Neural progenitor cell (in vitro differentiated cells): ENCODE data around the gene MCRS1. TPM values are rescaled to one million over a fixed set of nuclear protein-coding genes. Genes with fewer than 3 reads are reported as not detected.

ENCODE experiments used
- DNase-seq: peaks from one replicate; pipeline ENCODE4 v3.0.0-alpha.2; 2016; ENCODE audit warnings: low spot score
- H2AFZ ChIP-seq: fragments of 200-600 bp; sonication (generic); replicated peaks from 2 replicates; pipeline ENCODE4 v1.6.1; 2016; ENCODE audit warnings: antibody characterized with exemption
- H3F3A ChIP-seq: fragments of 200-600 bp; sonication (generic); 2 replicates; pipeline ENCODE4 v1.6.1; 2016; ENCODE audit warnings: antibody characterized with exemption, low read depth
- H3K27ac ChIP-seq: fragments of 200-600 bp; sonication (generic); 2 replicates; pipeline ENCODE4 v1.5.1; 2016; ENCODE audit warnings: mild to moderate bottlenecking
- H3K27me3 ChIP-seq: fragments of 200-600 bp; sonication (generic); 2 replicates; pipeline ENCODE4 v1.6.1; 2016; ENCODE audit warnings: mild to moderate bottlenecking, moderate library complexity
- H3K36me3 ChIP-seq: fragments of 200-600 bp; sonication (generic); 2 replicates; pipeline ENCODE4 v1.5.1; 2016
- H3K4me1 ChIP-seq: fragments of 200-600 bp; sonication (generic); 2 replicates; pipeline ENCODE4 v1.6.1; 2016; ENCODE audit warnings: mixed run types
- H3K4me2 ChIP-seq: fragments of 200-600 bp; sonication (generic); 2 replicates; pipeline ENCODE4 v1.6.1; 2016
- H3K4me3 ChIP-seq: fragments of 200-600 bp; sonication (generic); 2 replicates; pipeline ENCODE4 v1.5.1; 2016
- H3K79me2 ChIP-seq: fragments of 200-600 bp; sonication (generic); 2 replicates; pipeline ENCODE4 v1.6.1; 2016; ENCODE audit warnings: low read depth
- H3K9ac ChIP-seq: fragments of 200-600 bp; sonication (generic); 2 replicates; pipeline ENCODE4 v1.6.1; 2016
- H3K9me3 ChIP-seq: fragments of 200-600 bp; sonication (generic); 2 replicates; pipeline ENCODE4 v1.5.1; 2016; ENCODE audit warnings: low read depth
- H4K20me1 ChIP-seq: fragments of 200-600 bp; sonication (generic); 2 replicates; pipeline ENCODE4 v1.6.1; 2016; ENCODE audit warnings: low read depth
- H3K27ac Mint-ChIP-seq: 3 replicates; pipeline ENCODE4 v1.8.0; 2021; ENCODE audit warnings: mixed read lengths
- H3K27me3 Mint-ChIP-seq: 2 replicates; pipeline ENCODE4 v1.8.0; 2022; ENCODE audit warnings: low read depth, mild to moderate bottlenecking, inconsistent platforms, moderate library complexity, mixed read lengths; ENCODE audit not compliant: insufficient read depth
- H3K36me3 Mint-ChIP-seq: 3 replicates; pipeline ENCODE4 v1.8.0; 2021; ENCODE audit warnings: mixed read lengths
- H3K4me1 Mint-ChIP-seq: 3 replicates; pipeline ENCODE4 v1.8.0; 2021; ENCODE audit warnings: mixed read lengths
- H3K4me3 Mint-ChIP-seq: 3 replicates; pipeline ENCODE4 v1.8.0; 2021; ENCODE audit warnings: mild to moderate bottlenecking, moderate library complexity, mixed read lengths
- H3K9me3 Mint-ChIP-seq: 3 replicates; pipeline ENCODE4 v1.8.0; 2020; ENCODE audit warnings: mixed read lengths
- EZH2 ChIP-seq: fragments of 200-600 bp; sonication (generic); IDR thresholded peaks from 2 replicates; pipeline ENCODE4 v1.6.1; 2017; ENCODE audit warnings: antibody characterized with exemption, mild to moderate bottlenecking, moderate library complexity
- EZH2phosphoT487 ChIP-seq: fragments of 200-600 bp; sonication (generic); IDR thresholded peaks from 2 replicates; pipeline ENCODE4 v1.6.1; 2017; ENCODE audit warnings: antibody characterized with exemption
- total RNA-seq: library from RNA; depleted of rRNA; stranded (reverse); fragments of >200 nt; gene quantifications from 2 replicates; pipeline ENCODE4 v1.2.3, GENCODE V29; 2015; ENCODE audit warnings: low replicate concordance
- TF ChIP-seq, protein P1 (sequence below): fragments of 200-600 bp; sonication (generic); IDR thresholded peaks from 2 replicates; pipeline ENCODE4 v1.5.1; 2017; ENCODE audit warnings: antibody characterized with exemption, mild to moderate bottlenecking

Gene MCRS1
- total RNA-seq, 1 donor from 2014 or later = 62.4 TPM

DNA sequence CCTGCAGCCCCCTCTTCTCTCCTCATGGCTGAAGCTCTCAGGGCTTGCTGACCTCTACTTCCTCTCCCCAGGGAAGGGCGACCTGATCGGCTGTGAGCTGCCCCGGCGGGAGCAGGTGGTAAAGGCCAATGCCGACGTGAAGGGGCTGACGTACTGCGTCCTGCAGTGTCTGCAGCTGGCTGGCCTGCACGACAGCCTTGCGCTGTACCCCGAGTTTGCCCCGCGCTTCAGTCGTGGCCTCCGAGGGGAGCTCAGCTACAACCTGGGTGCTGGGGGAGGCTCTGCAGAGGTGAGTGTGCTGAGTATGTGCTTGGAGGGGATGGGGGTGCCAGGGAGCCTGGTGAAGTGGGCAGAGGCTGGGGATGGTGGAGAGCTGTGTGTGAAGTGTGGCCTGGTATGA is 13.7 kb downstream of the MCRS1 start:
- DNase-seq = no peak
- Histone ChIP-seq H3K27me3 (peaks cover 36% of the 10 kb centered on the region), H4K20me1 (no peaks in the 10 kb centered on the region), H3K36me3 (no peaks in the 10 kb centered on the region), H3K4me2 (no peak overlapping the region), H3F3A (peaks cover 6% of the 10 kb centered on the region), H3K4me3 (no peak overlapping the region), H3K27ac (no peak overlapping the region), H3K4me1 (peaks cover 8% of the 10 kb centered on the region), H3K9ac (no peak overlapping the region), H2AFZ (no peak overlapping the region), H3K79me2 (no peaks in the 10 kb centered on the region), H3K9me3 (no peaks in the 10 kb centered on the region)
- Mint-ChIP-seq H3K36me3 (peaks cover 5% of the 10 kb centered on the region), H3K9me3 (no peaks in the 10 kb centered on the region), H3K27me3 (peaks cover 8% of the 10 kb centered on the region), H3K4me3 (no peak overlapping the region), H3K4me1 (peaks cover 10% of the 10 kb centered on the region), H3K27ac (peak overlapping the region; percentile 8)
- TF ChIP-seq EZH2 = no peak
- TF ChIP-seq EZH2phosphoT487 = no peak
- TF ChIP-seq, protein P1, sequence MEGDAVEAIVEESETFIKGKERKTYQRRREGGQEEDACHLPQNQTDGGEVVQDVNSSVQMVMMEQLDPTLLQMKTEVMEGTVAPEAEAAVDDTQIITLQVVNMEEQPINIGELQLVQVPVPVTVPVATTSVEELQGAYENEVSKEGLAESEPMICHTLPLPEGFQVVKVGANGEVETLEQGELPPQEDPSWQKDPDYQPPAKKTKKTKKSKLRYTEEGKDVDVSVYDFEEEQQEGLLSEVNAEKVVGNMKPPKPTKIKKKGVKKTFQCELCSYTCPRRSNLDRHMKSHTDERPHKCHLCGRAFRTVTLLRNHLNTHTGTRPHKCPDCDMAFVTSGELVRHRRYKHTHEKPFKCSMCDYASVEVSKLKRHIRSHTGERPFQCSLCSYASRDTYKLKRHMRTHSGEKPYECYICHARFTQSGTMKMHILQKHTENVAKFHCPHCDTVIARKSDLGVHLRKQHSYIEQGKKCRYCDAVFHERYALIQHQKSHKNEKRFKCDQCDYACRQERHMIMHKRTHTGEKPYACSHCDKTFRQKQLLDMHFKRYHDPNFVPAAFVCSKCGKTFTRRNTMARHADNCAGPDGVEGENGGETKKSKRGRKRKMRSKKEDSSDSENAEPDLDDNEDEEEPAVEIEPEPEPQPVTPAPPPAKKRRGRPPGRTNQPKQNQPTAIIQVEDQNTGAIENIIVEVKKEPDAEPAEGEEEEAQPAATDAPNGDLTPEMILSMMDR = no peak

DNA sequence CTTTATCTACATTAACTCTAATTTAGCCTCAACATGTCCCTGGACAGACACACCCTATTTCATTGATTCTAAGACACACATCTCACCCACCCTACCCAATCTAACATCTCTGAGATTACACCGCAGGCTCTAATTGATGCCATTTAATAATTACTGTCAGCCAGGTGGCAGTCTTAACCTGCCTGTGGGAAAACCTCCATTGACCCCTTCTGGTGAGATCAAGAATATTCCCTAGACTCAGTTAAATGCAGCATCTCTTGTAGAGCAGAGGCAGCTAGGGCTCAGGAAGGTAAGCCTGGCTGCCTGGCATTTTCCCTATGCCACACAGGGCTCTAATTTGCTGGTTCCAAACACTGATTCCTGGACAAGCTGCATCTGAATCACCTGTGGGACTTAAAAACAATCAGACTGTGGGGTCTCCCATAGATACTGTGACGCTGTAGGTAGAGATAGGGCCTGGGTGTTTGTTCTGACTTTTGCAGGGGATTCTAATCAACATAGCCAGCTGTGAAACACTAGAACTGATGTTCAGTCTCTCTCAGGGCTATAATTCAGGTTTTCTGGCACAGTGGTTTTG is 14.3 kb downstream of the MCRS1 start:
- peak; percentile 64 for DNase-seq
- Mint-ChIP-seq H3K27ac (no peak overlapping the region), H3K27me3 (peaks cover 8% of the 10 kb centered on the region), H3K9me3 (no peaks in the 10 kb centered on the region), H3K4me1 (peaks cover 10% of the 10 kb centered on the region), H3K36me3 (peaks cover 3% of the 10 kb centered on the region), H3K4me3 (no peak overlapping the region)
- no peak overlapping the region for H3K4me3 ChIP-seq
- peaks cover 43% of the 10 kb centered on the region for H3K27me3 ChIP-seq
- TF ChIP-seq EZH2 (no peak), EZH2phosphoT487 (no peak)
- TF ChIP-seq, protein P1 = peak; percentile 62
- no peaks in the 10 kb centered on the region for H4K20me1 ChIP-seq
- no peak overlapping the region for H3K27ac ChIP-seq
- H3K4me1 ChIP-seq = peaks cover 8% of the 10 kb centered on the region
- no peak overlapping the region for H3K4me2 ChIP-seq
- no peak overlapping the region for H2AFZ ChIP-seq
- no peak overlapping the region for H3K9ac ChIP-seq
- H3K9me3 ChIP-seq = no peaks in the 10 kb centered on the region
- no peaks in the 10 kb centered on the region for H3K36me3 ChIP-seq
- H3F3A ChIP-seq = peaks cover 6% of the 10 kb centered on the region
- no peaks in the 10 kb centered on the region for H3K79me2 ChIP-seq

DNA sequence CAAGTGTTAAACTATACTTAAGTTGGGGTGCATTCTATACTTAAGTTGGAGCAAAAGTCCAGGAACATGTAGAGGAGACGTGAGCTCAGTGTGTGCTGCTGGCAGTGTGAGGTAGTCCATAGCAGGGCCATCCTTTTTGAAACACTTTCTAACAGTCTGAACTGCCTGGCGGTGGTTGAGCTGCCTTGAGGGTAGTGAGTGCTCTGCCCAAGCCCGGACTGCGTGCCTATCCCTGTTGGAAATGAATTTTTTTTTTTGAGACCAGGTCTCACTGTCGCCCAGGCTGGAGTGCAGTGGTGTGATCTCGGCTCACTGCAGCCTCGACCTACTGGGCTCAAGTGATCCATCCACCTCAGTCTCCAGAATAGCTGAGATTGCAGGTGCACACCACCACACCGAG is 15.0 kb downstream of the MCRS1 start:
- Histone ChIP-seq H3K27me3 (peaks cover 50% of the 10 kb centered on the region), H3K9me3 (no peaks in the 10 kb centered on the region), H3K4me2 (no peak overlapping the region), H3K4me3 (no peak overlapping the region), H3K27ac (no peak overlapping the region), H3K9ac (no peak overlapping the region), H4K20me1 (no peaks in the 10 kb centered on the region), H3K79me2 (no peaks in the 10 kb centered on the region), H2AFZ (no peak overlapping the region), H3K36me3 (no peaks in the 10 kb centered on the region), H3F3A (peaks cover 6% of the 10 kb centered on the region), H3K4me1 (peaks cover 8% of the 10 kb centered on the region)
- Mint-ChIP-seq H3K27ac (no peak overlapping the region), H3K4me1 (peaks cover 10% of the 10 kb centered on the region), H3K9me3 (no peaks in the 10 kb centered on the region), H3K27me3 (peaks cover 12% of the 10 kb centered on the region), H3K4me3 (no peak overlapping the region), H3K36me3 (peaks cover 3% of the 10 kb centered on the region)
- TF ChIP-seq EZH2 (no peak), EZH2phosphoT487 (no peak)
- TF ChIP-seq, protein P1 = no peak
- no peak for DNase-seq
